GM21526 (cell line): Measurements from ENCODE around the gene MEP1A.
"Not testable (repeated sequence)": the region's sequence is repeated elsewhere in the genome, so short reads cannot be mapped to it uniquely, and the experiment has no call there.

Source experiments
- ATAC-seq: cut with Tn5 transposase; IDR thresholded peaks from one replicate; pipeline ENCODE4 v1.9.1; 2021; ENCODE audit warnings: moderate library complexity; ENCODE audit not compliant: unreplicated experiment, low FRiP score

The MEP1A gene, protein sequence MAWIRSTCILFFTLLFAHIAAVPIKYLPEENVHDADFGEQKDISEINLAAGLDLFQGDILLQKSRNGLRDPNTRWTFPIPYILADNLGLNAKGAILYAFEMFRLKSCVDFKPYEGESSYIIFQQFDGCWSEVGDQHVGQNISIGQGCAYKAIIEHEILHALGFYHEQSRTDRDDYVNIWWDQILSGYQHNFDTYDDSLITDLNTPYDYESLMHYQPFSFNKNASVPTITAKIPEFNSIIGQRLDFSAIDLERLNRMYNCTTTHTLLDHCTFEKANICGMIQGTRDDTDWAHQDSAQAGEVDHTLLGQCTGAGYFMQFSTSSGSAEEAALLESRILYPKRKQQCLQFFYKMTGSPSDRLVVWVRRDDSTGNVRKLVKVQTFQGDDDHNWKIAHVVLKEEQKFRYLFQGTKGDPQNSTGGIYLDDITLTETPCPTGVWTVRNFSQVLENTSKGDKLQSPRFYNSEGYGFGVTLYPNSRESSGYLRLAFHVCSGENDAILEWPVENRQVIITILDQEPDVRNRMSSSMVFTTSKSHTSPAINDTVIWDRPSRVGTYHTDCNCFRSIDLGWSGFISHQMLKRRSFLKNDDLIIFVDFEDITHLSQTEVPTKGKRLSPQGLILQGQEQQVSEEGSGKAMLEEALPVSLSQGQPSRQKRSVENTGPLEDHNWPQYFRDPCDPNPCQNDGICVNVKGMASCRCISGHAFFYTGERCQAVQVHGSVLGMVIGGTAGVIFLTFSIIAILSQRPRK

DNA sequence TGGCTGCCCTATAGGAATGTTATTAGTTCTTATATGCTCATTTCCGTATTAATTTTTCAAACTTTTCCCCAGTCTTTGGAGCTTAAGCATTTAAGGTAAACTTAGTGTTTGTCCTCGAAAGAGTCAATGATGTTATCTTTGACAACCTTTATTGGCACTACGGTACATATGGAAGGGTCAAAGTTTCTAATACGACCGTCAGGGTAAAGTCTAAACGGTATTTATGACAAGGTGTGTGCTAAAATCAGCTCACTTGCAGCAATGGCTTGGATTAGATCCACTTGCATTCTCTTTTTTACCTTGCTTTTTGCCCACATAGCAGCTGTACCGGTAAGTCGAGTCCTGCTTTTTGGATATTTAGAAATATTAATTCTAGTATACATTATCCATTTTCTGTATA, at the start of gene MEP1A:
Gene MEP1A, plus strand, starts transcription at position 252 of the 400 bp plus-strand sequence. Its CDS starts 10 bp downstream, at position 262.
- ATAC-seq, result no peak

DNA sequence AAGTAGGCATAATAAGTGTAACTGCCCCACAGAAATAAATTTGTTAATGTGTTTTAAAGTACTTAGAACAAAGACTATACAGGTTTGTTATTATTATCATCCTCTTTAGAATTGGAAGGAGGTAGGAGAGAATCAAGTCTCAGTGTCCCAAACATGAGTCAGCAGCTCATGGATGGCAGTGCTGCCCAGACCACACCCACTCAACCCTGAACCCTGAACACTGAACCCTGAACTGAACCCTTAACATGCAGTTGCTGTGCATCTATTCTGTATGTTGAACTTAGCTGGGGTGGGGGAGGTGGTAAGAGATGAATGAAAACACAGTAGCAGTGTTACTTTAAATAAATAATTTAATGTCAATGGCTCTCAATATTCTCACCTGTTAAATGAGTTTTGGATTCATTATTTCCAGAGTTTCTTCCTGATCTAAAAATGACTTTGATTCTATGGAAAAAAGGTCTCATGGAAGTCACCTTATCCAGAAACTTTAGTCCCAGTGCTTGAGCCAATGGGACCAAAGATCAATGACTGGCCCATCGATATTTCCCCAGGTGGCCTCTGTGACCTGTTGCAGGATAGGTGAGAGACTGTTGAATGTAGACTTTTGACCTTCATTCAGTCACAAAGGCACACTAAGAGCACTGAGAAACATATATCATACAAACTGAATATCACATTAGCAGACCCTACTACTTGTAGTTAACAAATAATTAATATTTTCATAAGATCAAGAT, 49.6 kb upstream of the MEP1A start:
- no peak for ATAC-seq

DNA sequence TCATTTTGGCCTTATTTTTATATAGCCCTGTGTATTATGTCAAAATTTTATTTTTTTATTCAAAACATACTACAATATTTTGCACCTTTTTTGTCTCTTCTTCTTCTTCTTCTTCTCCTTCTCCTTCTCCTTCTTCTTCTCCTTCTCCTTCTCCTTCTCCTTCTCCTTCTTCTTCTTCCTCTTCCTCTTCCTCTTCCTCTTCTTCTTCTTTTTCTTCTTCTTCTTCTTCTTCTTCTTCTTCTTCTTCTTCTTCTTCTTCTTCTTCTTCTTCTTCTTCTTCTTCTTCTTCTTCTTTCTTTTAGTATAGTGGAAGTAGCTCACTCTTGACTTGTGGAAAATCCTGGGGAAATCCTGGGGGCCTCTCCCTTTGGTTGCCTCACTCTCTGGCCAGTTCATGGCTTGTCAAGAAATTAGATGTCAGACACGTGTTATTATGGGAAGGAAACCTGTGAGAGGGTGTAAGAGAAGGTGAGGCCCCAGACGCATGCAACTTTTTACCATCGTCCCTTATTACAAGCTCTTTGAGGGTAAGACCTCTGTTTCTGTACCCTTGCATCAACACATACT, 48.9 kb upstream of the MEP1A start:
- not testable (repeated sequence) for ATAC-seq

DNA sequence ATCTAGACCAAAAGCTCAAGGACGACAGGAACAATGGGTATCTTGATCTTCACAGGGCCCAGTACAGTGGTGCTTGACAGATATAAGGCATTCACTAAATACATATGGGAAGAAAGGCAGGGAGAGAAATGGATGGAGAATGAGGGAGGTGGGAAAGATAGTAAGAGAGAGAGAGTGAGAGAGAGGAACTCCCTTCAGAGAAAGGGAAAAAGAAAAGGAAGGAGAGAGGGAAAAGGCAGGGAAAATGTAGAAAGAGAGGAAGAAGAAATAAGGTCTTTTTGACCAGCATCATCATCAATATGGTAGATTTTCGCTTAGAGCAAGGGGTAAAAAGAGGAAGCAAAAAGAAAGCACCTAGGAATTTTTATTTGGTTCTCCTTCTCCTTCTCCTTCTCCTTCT, 47.2 kb upstream of the MEP1A start:
- no peak for ATAC-seq

DNA sequence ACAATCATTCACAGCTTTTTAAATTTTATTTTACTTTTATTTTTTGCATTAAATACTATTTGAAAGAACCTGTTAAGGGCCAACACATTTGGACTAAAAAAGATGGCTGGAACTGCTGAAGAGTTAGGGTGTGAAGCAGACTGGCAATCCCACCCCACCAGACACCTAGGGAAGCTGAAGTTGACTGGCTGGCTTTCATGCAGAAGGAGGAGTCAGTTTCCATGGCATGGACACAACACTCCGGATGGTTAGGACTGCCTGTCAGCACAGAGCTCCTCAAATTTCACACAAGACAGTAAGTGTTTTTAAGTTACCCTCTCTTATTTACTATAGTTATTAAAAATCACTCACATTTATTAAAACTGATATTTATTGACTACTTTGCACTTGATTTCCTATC, 46.5 kb upstream of the MEP1A start, which contains the start of gene ANKRD66:
Gene ANKRD66, plus strand, starts transcription at position 238 of the 400 bp plus-strand sequence. CDS start 5,016 bp downstream, outside the sequence.
- ATAC-seq, result no peak

DNA sequence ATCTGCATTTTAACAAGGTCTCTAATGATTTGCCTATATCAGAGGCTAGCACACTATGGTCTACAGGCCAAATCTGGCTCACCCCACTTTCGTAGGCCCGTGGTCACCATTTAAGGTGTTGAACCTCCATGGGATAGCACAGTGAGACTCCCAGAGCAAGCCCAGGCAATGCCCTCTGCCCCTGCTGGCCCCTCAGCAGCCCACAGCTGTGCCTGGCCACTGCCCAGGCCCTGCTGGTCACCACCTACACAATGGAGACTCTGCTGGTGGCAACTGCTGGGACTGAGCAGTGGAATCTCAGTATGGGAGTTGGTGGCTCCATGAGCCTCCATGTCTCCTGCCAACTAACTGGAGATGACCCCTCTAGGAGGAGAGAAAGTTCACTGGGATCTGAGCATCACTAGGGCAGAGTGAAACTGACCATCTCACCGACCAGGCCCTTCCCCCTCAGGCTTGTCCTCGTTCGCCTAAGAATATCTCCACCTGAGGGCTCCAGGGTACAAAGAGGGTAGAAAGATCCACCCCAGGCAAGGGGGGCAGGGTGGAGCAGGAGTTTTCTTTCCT, 44.2 kb upstream of the MEP1A start:
- ATAC-seq, result no peak

DNA sequence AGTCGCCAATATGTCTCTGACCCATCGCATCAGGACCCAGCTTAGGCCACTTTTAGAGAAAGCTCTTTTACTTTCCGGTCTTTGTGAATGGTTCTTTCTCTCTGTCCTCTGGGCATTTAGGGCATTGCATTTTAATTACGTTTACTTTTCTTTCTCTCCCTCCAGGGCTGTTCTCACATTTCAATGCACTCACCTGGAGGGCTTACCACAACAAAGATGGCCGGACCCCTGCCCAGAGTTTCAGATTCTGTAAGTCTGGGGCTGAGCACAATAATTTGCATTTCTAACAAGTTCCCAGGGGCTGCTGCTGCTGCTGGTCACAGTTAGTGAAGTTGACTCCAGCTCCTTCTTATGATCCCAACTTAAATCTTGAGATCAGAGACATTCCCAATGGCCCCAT, 43.5 kb upstream of the MEP1A start:
- no peak for ATAC-seq

DNA sequence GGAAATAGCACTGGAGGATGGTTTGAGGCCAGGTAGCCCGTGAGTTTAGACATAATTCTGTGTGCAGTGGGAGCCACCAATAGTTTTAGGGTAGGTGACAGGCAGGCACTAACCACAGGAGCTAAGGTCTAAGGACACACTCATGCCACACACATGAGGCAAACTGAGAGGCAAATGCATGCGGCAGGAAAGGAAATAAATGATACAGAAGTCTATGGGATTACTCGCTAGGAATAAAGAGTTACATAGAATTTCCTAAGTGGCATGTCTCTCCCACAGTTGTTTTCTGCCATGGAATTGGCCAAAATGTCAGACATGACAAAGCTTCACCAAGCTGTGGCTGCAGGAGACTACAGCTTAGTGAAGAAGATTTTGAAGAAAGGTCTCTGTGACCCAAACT, 41.5 kb upstream of the MEP1A start:
- ATAC-seq, result no peak

DNA sequence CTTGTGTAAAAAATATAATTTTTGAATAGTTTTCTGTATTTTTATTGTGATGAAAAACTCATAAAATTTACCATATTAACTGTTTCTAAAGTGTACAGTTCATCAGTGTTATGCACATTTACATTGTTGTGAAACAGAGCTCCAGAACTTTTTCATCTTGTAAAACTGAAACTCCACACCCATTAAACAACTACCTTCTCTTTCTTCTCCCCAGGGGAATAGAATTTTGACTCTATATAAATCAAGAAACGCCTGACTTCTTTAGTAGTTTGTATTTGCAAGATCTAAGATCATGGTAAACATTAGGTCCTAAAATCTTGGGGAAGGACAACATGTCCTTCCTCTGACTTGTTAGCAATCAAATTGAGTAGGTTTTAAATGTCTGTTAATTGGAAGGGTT, 37.3 kb upstream of the MEP1A start:
- no peak for ATAC-seq

DNA sequence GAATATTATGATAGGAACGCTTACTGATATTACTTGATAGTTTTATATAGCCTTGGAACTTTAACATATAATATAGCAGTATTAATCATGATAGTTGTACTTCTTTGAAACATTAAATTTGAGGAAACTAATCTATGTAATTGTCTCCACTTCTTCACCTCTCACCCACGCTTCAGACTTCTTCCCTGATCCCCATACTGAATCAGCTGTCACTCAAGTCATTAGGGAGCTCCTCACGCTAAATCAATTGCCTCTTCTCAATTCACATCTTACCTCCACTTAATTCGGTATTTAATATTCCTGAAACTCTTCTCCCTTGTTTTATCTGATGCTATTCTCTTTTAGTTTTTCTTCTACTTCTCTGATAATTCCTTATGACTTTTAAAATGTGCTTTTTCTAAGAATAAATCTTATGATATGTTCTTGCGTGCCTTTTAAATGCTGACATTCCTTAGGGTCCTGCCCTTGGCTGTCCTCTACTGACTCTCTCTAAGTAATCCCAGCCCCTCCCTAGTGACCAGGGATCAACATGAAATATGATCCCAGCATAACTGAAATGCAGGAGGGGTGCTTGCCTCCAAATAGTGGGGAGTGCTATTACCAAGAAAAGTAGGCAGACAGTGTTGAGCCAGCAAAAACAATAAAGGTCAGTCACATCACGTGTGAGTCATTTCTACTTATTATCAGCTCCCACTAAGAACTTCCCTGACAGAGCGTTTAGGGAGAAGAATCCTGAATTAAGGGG, 36.5 kb upstream of the MEP1A start:
- no peak for ATAC-seq

DNA sequence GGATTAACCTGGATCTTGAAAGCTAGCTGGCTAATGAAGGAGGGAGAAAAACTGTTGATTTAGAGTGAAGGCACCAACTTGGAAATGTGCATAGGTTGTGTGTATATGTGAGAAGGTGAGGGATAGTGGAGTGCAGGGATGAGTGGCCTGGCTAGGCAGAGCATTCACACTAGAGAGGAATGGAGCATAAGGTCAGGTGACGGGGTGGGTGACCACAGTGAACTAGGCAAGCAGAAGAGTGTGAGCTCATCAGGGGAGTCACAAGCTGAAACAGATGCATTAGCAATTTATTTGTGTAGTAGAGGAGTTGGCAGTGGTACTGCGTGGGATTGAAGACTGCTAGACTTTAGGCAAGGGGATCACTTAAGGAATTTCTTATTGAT, 36.0 kb upstream of the MEP1A start:
- no peak for ATAC-seq

DNA sequence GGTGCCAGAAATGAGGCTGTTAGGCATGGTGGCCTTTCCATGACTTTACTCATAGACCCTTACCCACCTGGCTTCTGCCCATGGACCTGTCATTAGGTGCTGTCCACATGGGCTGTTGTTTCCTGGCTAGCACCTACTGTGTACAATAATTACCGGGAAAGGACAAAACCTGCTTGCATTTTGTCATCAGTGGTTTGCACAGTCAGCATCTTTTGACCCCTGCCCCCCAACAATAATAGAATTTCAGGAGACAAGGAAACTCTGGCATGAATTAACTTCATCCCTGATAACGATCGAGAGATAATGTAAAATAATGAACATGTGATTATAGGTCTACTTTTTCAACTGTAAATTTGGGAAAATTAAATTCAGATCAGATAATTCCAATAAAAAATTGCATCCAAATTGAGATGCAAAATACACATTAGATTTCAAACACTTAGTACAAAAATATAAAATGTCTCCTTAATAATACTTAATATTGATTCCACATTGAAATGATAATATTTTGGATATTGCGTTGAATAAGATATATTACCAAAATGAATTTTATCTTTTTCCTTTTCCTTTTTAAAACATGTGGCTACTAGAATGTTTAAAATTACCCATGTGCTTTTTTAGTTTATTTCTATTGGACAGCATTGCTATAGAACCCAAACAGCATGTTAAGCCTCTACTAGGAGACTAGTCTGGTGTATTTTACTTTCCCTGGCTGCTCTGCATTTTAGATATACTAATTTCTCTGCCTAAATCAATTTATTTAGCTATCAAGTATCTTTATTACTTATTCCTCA, 34.0 kb upstream of the MEP1A start:
- ATAC-seq, result no peak

DNA sequence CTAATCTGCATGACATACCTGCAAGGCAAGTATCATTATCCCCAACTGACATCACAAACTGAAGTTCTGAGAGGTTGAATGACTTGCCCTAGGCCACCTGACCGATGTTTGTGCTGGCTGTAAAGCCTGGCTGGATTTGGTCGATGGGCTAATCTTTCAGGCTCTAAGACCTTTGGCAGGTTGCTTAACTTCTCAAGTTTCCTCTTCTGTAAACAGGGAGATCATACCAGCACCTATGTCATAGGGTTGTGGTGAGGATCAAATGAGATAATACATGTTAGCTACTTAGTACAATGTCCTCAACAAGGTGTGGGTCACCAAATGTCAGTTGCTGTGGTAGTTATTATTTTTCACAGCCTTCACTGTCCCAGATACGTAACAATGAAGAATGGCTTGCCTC, 32.3 kb upstream of the MEP1A start:
- no peak for ATAC-seq

DNA sequence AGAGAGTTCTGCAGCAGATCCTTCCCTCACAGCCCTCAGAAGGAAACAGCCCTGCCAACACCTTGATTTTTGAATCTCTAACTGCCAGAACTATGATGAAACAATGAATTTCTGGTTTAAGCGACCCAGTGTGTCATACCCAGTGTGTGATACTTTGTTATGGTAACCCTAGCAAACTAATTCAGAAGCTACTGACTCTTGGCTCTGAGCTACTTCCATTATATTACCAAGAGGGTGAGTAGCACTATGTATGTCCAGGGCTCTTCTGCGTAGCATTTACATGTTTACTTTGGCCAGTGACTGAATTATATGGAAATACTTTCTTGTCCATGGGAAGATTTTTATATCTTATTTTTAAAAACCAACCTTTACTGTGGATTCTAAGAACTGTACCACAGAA, 29.7 kb upstream of the MEP1A start:
- ATAC-seq, result no peak

DNA sequence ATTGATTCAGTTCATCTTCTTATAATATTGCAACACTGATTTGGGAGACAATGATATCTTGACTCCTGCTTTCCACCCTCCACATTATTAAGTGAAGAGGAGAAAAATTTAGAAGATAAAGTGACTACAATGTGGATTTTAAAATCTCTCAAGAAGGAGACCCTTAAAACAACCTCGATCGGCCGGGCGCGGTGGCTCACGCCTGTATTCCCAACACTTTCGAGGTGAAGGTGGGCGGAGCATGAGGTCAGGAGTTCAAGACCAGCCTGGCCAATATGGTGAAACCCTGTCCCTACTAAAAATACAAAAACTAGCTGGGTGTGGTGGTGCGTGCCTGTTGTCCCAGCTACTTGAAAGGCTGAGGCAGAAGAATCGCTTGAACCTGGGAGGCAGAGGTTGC, 28.9 kb upstream of the MEP1A start:
- ATAC-seq, result not testable (repeated sequence)

DNA sequence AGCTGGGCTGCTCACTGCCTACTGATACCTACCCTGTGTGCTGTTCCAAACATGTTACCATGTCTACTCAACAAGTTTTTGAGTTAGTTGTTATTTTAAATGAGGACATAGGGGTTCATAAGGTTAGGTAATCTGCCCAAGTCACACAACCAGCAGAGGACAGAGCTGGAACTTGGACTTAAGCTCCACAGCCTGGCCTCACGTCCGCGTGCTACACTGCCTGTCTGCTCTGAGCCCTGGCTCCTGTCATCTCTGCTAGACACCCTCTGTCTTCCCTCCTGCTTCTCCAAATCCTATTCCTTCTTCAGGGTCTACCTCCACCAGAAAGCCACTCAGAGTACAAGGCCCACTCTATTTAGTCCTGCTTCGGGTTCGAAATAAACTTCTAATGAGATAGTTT, 28.2 kb upstream of the MEP1A start:
- no peak for ATAC-seq

DNA sequence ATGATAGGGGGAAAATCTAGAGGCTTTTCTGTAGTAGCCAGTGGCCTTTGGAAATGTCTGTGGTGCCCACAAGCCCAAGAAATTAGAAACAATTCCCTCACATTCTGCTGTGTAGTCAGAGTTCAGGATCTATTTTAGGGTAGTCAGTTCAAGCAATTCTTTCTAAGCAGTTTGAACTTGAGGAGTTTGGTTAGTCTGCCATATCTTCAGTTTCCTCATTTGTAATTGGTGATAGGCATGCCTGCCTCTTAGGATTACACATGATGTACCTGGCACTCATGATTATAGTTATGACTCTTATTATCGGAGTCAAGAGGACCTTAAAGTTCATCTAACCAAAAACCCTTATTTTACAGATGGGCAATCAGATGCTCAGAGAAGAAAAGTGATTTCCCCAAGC, 21.2 kb upstream of the MEP1A start:
- ATAC-seq, result no peak

DNA sequence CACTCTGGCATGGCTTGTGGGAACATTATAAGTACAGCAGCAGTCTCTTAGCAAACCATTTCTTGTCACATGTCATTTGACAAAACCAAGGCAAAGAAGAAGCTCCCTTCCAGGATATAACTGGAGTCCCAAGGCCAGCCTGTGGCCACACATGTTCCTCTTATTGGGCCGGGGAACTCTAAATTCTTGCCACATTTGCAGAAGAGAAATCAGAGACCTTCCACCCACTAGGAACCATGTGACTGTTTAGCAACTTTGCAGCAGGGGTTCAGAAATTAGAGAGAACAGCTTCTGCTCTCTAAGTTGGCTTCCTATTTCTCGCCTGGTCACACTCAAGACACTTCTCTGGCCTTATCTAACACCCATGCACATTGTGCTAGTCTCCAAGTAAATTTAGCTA, 20.4 kb upstream of the MEP1A start:
- no peak for ATAC-seq

DNA sequence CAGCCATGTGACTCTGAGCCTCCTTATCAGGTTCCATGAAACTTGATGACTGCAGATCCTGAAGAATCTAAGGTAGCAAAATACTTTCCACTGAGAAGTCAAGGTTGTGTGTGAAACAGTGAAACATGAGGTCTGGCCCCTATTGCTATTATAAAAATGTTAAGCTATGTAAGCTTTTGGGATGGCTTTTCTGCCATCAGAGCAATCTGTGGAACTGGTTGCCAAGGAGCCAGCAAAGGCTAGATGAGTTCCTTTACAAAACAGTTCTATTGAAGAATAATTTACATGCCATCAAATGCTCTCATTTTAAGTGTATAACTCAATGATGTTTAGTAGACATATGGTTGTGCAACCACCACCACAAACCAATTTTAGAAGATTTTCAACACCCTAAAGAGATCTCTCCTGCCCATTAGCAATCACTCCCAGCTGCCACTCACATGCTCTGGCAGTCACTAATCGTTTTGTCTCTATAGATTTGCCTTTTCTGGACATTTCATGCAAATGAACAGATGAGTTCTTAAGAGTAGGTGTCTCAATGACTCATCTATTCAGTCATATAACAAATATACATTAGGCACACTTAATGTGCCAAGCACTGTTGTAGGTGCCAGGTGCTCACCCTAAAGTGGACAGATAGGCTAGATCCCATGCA, 19.9 kb upstream of the MEP1A start:
- no peak for ATAC-seq
